ENCODE data around the gene CALB2.

Gene CALB2

DNA sequence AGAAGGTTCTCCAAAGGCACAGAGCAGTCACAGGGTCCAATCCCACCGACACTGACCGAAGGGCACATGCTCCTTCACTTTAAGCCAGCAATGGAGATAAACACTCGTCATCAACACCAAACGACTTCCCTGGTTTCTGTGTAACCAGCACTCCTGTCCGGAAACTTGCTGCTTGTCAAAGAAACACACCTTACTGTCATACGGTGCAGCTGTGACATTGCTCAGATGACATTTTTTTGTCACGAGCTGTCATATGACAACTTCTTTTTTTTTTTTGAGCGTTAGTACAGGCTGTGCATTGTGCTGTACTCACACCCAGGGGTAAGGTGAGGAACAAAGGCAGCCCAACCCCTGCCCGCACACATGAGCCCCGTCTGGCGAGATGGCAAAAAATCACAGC is 44.2 kb downstream of the CALB2 start:
- TF ChIP-seq, protein P1, sequence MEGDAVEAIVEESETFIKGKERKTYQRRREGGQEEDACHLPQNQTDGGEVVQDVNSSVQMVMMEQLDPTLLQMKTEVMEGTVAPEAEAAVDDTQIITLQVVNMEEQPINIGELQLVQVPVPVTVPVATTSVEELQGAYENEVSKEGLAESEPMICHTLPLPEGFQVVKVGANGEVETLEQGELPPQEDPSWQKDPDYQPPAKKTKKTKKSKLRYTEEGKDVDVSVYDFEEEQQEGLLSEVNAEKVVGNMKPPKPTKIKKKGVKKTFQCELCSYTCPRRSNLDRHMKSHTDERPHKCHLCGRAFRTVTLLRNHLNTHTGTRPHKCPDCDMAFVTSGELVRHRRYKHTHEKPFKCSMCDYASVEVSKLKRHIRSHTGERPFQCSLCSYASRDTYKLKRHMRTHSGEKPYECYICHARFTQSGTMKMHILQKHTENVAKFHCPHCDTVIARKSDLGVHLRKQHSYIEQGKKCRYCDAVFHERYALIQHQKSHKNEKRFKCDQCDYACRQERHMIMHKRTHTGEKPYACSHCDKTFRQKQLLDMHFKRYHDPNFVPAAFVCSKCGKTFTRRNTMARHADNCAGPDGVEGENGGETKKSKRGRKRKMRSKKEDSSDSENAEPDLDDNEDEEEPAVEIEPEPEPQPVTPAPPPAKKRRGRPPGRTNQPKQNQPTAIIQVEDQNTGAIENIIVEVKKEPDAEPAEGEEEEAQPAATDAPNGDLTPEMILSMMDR (IDR thresholded peaks at IDR 0.05; ENCODE audit: borderline replicate concordance, insufficient read depth, low read depth, low read length): no peak

DNA sequence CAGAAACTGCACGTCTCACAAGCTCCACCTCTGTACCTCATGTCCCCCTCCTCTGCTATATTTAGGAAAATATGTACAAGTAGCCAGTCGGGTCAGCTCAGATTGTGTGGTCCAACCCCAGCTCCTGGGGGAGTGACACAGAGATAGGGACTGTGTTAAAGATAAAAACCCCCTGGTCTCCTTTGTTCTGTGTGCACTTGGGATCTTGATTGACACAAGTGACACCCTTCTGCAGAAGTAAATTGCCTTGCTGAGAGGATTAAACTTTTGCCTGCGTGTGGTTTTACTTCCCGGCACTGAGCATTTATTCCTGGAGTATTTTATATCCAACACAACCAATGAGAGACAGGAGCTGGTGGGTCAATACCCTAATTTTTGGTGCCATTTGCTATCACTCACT is 45.8 kb downstream of the CALB2 start:
- no peak overlapping the region for H3K4me3 ChIP-seq (ENCODE audit: low read depth, low read length)

More for the DNA sequence above, 44.2 kb downstream of the CALB2 start:
- H3K4me3 ChIP-seq (ENCODE audit: low read depth, low read length): no peak overlapping the region

DNA sequence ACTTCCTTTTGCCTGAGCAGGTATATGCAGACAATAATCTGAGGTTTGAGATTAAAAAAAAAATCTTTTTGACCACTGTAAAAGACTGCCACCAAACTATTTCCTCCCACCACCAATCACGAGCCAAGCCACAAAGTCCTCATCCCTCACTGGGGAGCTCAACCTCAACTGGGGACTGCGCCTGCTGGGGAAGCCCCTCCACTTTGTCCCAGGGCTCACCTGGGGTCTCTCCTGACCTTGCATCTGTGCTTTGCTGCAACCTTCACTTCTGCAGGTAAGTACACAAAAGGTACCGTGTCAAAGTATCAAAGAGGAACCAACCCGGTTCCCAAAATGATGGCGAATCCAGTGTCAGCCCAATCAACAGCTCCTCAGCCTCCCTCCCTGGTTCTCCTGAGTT is 47.8 kb downstream of the CALB2 start:
- TF ChIP-seq, protein P1 (IDR thresholded peaks at IDR 0.05; ENCODE audit: borderline replicate concordance, insufficient read depth, low read depth, low read length): no peak

More for the DNA sequence above, 45.8 kb downstream of the CALB2 start:
- TF ChIP-seq, protein P1 (IDR thresholded peaks at IDR 0.05; ENCODE audit: borderline replicate concordance, insufficient read depth, low read depth, low read length): no peak

DNA sequence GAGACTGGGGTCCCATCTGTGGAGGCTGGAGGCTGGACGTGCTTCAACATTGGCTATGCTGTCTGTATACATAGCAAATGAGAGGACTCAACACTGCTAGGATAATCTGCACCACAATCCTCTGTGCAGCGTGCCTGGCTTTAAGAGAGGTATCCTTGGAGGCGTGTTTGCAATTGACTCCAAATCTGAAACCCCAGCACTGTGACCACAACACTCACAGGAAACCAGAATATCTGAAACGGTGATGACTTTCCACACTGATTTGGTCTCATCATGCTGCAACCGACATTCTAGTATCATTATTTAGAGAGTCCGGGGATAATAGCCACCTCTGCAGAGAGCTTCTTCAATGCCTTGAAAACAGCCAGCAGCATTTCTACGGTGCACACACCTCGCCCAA is 48.2 kb downstream of the CALB2 start:
- H3K4me3 ChIP-seq (ENCODE audit: low read depth, low read length): no peak overlapping the region
- TF ChIP-seq, protein P1 (IDR thresholded peaks at IDR 0.05; ENCODE audit: borderline replicate concordance, insufficient read depth, low read depth, low read length): no peak

More for the DNA sequence above, 47.8 kb downstream of the CALB2 start:
- H3K4me3 ChIP-seq (ENCODE audit: low read depth, low read length): no peak overlapping the region

DNA sequence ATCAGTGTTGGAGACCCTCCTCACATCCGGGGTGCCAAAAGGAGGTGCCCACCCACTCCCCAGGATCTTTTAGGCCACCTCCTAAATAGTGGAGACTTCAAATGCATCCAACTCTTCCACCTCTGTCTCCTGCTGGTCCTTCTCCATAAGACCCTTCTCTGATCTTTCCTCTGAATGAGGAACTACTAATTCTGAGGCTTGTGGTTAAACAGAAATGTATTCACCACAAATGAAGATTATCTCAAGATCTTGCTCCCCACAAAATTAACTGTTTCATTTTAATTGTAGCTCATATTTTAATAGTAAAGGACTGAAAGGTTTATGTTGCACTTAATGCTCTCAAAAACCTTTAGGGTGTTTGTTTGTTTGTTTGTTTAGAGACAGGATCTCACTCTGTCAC is 49.2 kb downstream of the CALB2 start:
- TF ChIP-seq, protein P1 (IDR thresholded peaks at IDR 0.05; ENCODE audit: borderline replicate concordance, insufficient read depth, low read depth, low read length): no peak
- H3K4me3 ChIP-seq (ENCODE audit: low read depth, low read length): no peak overlapping the region

DNA sequence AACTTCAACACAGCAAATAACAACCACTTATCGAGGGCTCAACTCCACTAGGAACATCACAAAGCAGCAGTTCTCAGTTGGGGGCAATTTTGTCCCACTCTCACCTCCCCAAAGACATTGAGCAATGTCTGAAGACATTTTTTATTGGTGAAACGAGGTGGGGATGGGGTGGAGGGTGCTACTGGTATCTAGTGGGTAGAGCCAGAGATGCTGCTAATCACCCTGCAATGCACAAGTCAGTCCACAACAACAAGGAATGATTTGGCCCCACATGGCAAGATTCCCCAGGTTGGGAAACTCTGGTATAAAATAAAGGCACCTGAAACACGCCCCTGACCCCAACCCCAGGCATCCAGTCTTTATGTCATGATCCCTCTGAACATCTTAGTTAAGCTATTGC is 50.0 kb downstream of the CALB2 start:
- H3K4me3 ChIP-seq (ENCODE audit: low read depth, low read length): no peak overlapping the region
- TF ChIP-seq, protein P1 (IDR thresholded peaks at IDR 0.05; ENCODE audit: borderline replicate concordance, insufficient read depth, low read depth, low read length): no peak

DNA sequence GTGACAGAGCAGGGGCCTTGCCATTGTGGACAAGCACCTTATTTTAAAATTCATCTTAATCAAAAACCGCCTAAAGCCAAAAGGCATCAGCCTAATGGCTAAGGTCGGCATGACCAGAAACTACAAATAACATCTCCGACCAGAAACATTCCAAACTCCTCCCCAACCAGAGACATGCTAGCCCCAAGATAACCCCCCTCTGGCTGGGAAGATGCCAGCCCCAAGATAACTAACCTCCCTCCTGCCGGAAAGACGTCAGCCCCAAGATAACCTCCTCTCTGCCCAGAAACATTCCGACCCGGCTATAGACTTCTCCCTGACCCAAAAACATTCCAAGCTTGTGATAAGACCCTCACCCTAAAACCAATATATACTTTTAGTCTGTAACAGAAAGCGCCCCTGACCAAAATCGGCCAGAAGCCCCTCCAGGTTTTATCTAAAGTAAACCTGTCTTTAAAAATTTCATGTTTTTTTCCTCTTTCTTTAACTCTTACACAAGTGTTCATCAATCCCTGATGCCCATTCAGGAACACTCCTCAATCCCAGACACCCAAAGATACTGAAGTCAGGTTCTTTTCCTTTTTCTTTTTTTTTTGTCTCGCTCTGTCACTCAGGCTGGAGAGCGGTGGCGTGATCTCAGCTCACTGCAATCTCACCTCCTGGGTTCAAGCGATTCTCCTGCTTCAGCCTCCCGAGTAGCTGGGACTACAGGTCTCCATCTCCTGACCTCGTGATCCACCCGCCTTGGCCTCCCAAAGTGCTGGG is 50.7 kb downstream of the CALB2 start:
- TF ChIP-seq, protein P1 (IDR thresholded peaks at IDR 0.05; ENCODE audit: borderline replicate concordance, insufficient read depth, low read depth, low read length): no peak
- H3K4me3 ChIP-seq (ENCODE audit: low read depth, low read length): no peak overlapping the region
